Neural progenitor cell (in vitro differentiated cells): ENCODE measurements around the gene C1orf226. TPM values are rescaled to one million over a fixed set of nuclear protein-coding genes. Genes with fewer than 3 reads are reported as not detected.

Experiments used
- DNase-seq: peaks from one replicate; pipeline ENCODE4 v3.0.0-alpha.2; 2016; ENCODE audit warnings: low spot score
- H2AFZ ChIP-seq: fragments of 200-600 bp; sonication (generic); replicated peaks from 2 replicates; pipeline ENCODE4 v1.6.1; 2016; ENCODE audit warnings: antibody characterized with exemption
- H3F3A ChIP-seq: fragments of 200-600 bp; sonication (generic); 2 replicates; pipeline ENCODE4 v1.6.1; 2016; ENCODE audit warnings: antibody characterized with exemption, low read depth
- H3K27ac ChIP-seq: fragments of 200-600 bp; sonication (generic); 2 replicates; pipeline ENCODE4 v1.5.1; 2016; ENCODE audit warnings: mild to moderate bottlenecking
- H3K27me3 ChIP-seq: fragments of 200-600 bp; sonication (generic); 2 replicates; pipeline ENCODE4 v1.6.1; 2016; ENCODE audit warnings: mild to moderate bottlenecking, moderate library complexity
- H3K36me3 ChIP-seq: fragments of 200-600 bp; sonication (generic); 2 replicates; pipeline ENCODE4 v1.5.1; 2016
- H3K4me1 ChIP-seq: fragments of 200-600 bp; sonication (generic); 2 replicates; pipeline ENCODE4 v1.6.1; 2016; ENCODE audit warnings: mixed run types
- H3K4me2 ChIP-seq: fragments of 200-600 bp; sonication (generic); 2 replicates; pipeline ENCODE4 v1.6.1; 2016
- H3K4me3 ChIP-seq: fragments of 200-600 bp; sonication (generic); 2 replicates; pipeline ENCODE4 v1.5.1; 2016
- H3K79me2 ChIP-seq: fragments of 200-600 bp; sonication (generic); 2 replicates; pipeline ENCODE4 v1.6.1; 2016; ENCODE audit warnings: low read depth
- H3K9ac ChIP-seq: fragments of 200-600 bp; sonication (generic); 2 replicates; pipeline ENCODE4 v1.6.1; 2016
- H3K9me3 ChIP-seq: fragments of 200-600 bp; sonication (generic); 2 replicates; pipeline ENCODE4 v1.5.1; 2016; ENCODE audit warnings: low read depth
- H4K20me1 ChIP-seq: fragments of 200-600 bp; sonication (generic); 2 replicates; pipeline ENCODE4 v1.6.1; 2016; ENCODE audit warnings: low read depth
- H3K27ac Mint-ChIP-seq: 3 replicates; pipeline ENCODE4 v1.8.0; 2021; ENCODE audit warnings: mixed read lengths
- H3K27me3 Mint-ChIP-seq: 2 replicates; pipeline ENCODE4 v1.8.0; 2022; ENCODE audit warnings: low read depth, mild to moderate bottlenecking, inconsistent platforms, moderate library complexity, mixed read lengths; ENCODE audit not compliant: insufficient read depth
- H3K36me3 Mint-ChIP-seq: 3 replicates; pipeline ENCODE4 v1.8.0; 2021; ENCODE audit warnings: mixed read lengths
- H3K4me1 Mint-ChIP-seq: 3 replicates; pipeline ENCODE4 v1.8.0; 2021; ENCODE audit warnings: mixed read lengths
- H3K4me3 Mint-ChIP-seq: 3 replicates; pipeline ENCODE4 v1.8.0; 2021; ENCODE audit warnings: mild to moderate bottlenecking, moderate library complexity, mixed read lengths
- H3K9me3 Mint-ChIP-seq: 3 replicates; pipeline ENCODE4 v1.8.0; 2020; ENCODE audit warnings: mixed read lengths
- CTCF ChIP-seq: fragments of 200-600 bp; sonication (generic); IDR thresholded peaks from 2 replicates; pipeline ENCODE4 v1.5.1; 2017; ENCODE audit warnings: antibody characterized with exemption, mild to moderate bottlenecking
- EZH2 ChIP-seq: fragments of 200-600 bp; sonication (generic); IDR thresholded peaks from 2 replicates; pipeline ENCODE4 v1.6.1; 2017; ENCODE audit warnings: antibody characterized with exemption, mild to moderate bottlenecking, moderate library complexity
- EZH2phosphoT487 ChIP-seq: fragments of 200-600 bp; sonication (generic); IDR thresholded peaks from 2 replicates; pipeline ENCODE4 v1.6.1; 2017; ENCODE audit warnings: antibody characterized with exemption
- total RNA-seq: library from RNA; depleted of rRNA; stranded (reverse); fragments of >200 nt; gene quantifications from 2 replicates; pipeline ENCODE4 v1.2.3, GENCODE V29; 2015; ENCODE audit warnings: low replicate concordance

Gene C1orf226
- total RNA-seq, 1 donor from 2014 or later, result 3.9 TPM

GRCh38 chr1:162390396-162391185, 9.1 kb downstream of the C1orf226 start:
- Histone ChIP-seq H3K4me2 (no peak overlapping the region), H3F3A (peaks cover 56% of the 10 kb centered on the region), H3K9ac (no peak overlapping the region), H3K79me2 (no peaks in the 10 kb centered on the region), H2AFZ (no peak overlapping the region), H3K4me1 (peaks cover 49% of the 10 kb centered on the region), H3K4me3 (no peak overlapping the region), H3K36me3 (no peaks in the 10 kb centered on the region), H4K20me1 (no peaks in the 10 kb centered on the region), H3K9me3 (no peaks in the 10 kb centered on the region), H3K27me3 (no peaks in the 10 kb centered on the region), H3K27ac (no peak overlapping the region)
- Mint-ChIP-seq H3K4me3 (peak overlapping the region; percentile 3), H3K27ac (peak overlapping the region; percentile 93), H3K36me3 (no peaks in the 10 kb centered on the region), H3K4me1 (peaks cover 63% of the 10 kb centered on the region), H3K9me3 (no peaks in the 10 kb centered on the region), H3K27me3 (peaks cover 6% of the 10 kb centered on the region)
- DNase-seq, result no peak
- TF ChIP-seq CTCF (no peak), EZH2 (no peak), EZH2phosphoT487 (no peak)

- Mint-ChIP-seq H3K27me3 (peaks cover 9% of the 10 kb centered on the region), H3K36me3 (peaks cover 2% of the 10 kb centered on the region), H3K9me3 (peaks cover 7% of the 10 kb centered on the region), H3K4me3 (no peak overlapping the region), H3K4me1 (peaks cover 54% of the 10 kb centered on the region), H3K27ac (peak overlapping the region; percentile 82)
- DNase-seq, result peak; percentile 81
- TF ChIP-seq CTCF (peak; percentile 83), EZH2 (no peak), EZH2phosphoT487 (peak; percentile 65)
- Histone ChIP-seq H3K4me3 (no peak overlapping the region), H2AFZ (no peak overlapping the region), H3K9me3 (no peaks in the 10 kb centered on the region), H4K20me1 (no peaks in the 10 kb centered on the region), H3K27ac (peak overlapping the region; percentile 17), H3K4me2 (peak overlapping the region; percentile 30), H3K9ac (no peak overlapping the region), H3K4me1 (peaks cover 49% of the 10 kb centered on the region), H3K27me3 (no peaks in the 10 kb centered on the region), H3K79me2 (no peaks in the 10 kb centered on the region), H3K36me3 (no peaks in the 10 kb centered on the region), H3F3A (peaks cover 56% of the 10 kb centered on the region)
These were observed 10.4 kb downstream of the C1orf226 start for GRCh38 chr1:162391790-162392563.

- no peaks in the 10 kb centered on the region for H3K79me2 ChIP-seq
- Mint-ChIP-seq H3K27ac (peak overlapping the region; percentile 14), H3K9me3 (peaks cover 11% of the 10 kb centered on the region), H3K4me3 (no peak overlapping the region), H3K36me3 (peaks cover 5% of the 10 kb centered on the region), H3K4me1 (peaks cover 43% of the 10 kb centered on the region), H3K27me3 (peaks cover 8% of the 10 kb centered on the region)
- DNase-seq, result no peak
- H3K27me3 ChIP-seq, result no peaks in the 10 kb centered on the region
- peaks cover 28% of the 10 kb centered on the region for H3F3A ChIP-seq
- H3K4me1 ChIP-seq, result peaks cover 38% of the 10 kb centered on the region
- H3K36me3 ChIP-seq, result no peaks in the 10 kb centered on the region
- H3K27ac ChIP-seq, result no peak overlapping the region
- H3K4me3 ChIP-seq, result no peak overlapping the region
- no peaks in the 10 kb centered on the region for H3K9me3 ChIP-seq
- no peak overlapping the region for H3K4me2 ChIP-seq
- no peak for TF ChIP-seq EZH2
- TF ChIP-seq CTCF, result no peak
- TF ChIP-seq EZH2phosphoT487, result no peak
- H4K20me1 ChIP-seq, result no peaks in the 10 kb centered on the region
- no peak overlapping the region for H3K9ac ChIP-seq
- H2AFZ ChIP-seq, result no peak overlapping the region
These were observed 14.8 kb downstream of the C1orf226 start for GRCh38 chr1:162396201-162396906.
